GM18511 (cell line): ENCODE measurements around the gene TBX18.

Experiments used
- ATAC-seq: cut with Tn5 transposase; IDR thresholded peaks from one replicate; pipeline ENCODE4 v1.9.1; 2021; ENCODE audit warnings: mild to moderate bottlenecking, moderate library complexity; ENCODE audit not compliant: unreplicated experiment

TBX18 gene

GRCh38 chr6:84675651-84676050, 88.7 kb downstream of the TBX18 start:
- no peak for ATAC-seq

GRCh38 chr6:84674395-84674794, 90.0 kb downstream of the TBX18 start:
- no peak for ATAC-seq

- no peak for ATAC-seq
Measured at GRCh38 chr6:84671183-84671582, 93.2 kb downstream of the TBX18 start.

GRCh38 chr6:84669945-84670344, 94.5 kb downstream of the TBX18 start:
- no peak for ATAC-seq

GRCh38 chr6:84667252-84668213, 96.9 kb downstream of the TBX18 start:
- ATAC-seq, result no peak

GRCh38 chr6:84665401-84665800, 99.0 kb downstream of the TBX18 start:
- ATAC-seq, result no peak

- ATAC-seq, result no peak
Measured at GRCh38 chr6:84663866-84664265, 100.5 kb downstream of the TBX18 start.

- ATAC-seq, result no peak
Measured at GRCh38 chr6:84657486-84657885, 106.9 kb downstream of the TBX18 start.

GRCh38 chr6:84657025-84657424, 107.4 kb downstream of the TBX18 start:
- ATAC-seq, result no peak

GRCh38 chr6:84653027-84653551, 111.3 kb downstream of the TBX18 start:
- ATAC-seq, result no peak

- ATAC-seq, result no peak
Measured at GRCh38 chr6:84652356-84653026, 111.9 kb downstream of the TBX18 start.

GRCh38 chr6:84651583-84651982, 112.8 kb downstream of the TBX18 start:
- no peak for ATAC-seq

GRCh38 chr6:84648444-84648843, 116.0 kb downstream of the TBX18 start:
- ATAC-seq, result no peak

- no peak for ATAC-seq
Measured at GRCh38 chr6:84645563-84646266, 118.7 kb downstream of the TBX18 start.

- ATAC-seq, result no peak
Measured at GRCh38 chr6:84645000-84645399, 119.4 kb downstream of the TBX18 start.

GRCh38 chr6:84643778-84644177, 120.6 kb downstream of the TBX18 start:
- no peak for ATAC-seq

GRCh38 chr6:84641076-84641475, 123.3 kb downstream of the TBX18 start:
- ATAC-seq, result no peak

- ATAC-seq, result no peak
Measured at GRCh38 chr6:84639396-84639795, 125.0 kb downstream of the TBX18 start.

GRCh38 chr6:84638286-84638685, 126.1 kb downstream of the TBX18 start:
- no peak for ATAC-seq
